Lung (tissue), 12 donors: ENCODE data around the gene FGFR1OP2. TPM values are rescaled to one million over a fixed set of nuclear protein-coding genes. Genes with fewer than 3 reads are reported as not detected.

Experiments
- ATAC-seq: fragments of 200-7000 bp; cut with Tn5 transposase; one replicate; pipeline ENCODE4 v1.9.1; 2020; ENCODE audit warnings: moderate number of reproducible peaks; ENCODE audit not compliant: insufficient read depth, low FRiP score
- DNase-seq, 3 donors: peaks; one replicate each; pipeline ENCODE4 v3.0.0-alpha.2; 2013 to 2017
- H3K27ac ChIP-seq, 2 donors: one replicate each; pipeline ENCODE4 v1.5.1; 2013; ENCODE audit warnings: mild to moderate bottlenecking in 2 of 2, moderate library complexity in 2 of 2, control low read depth in 1 of 2, inconsistent platforms in 1 of 2, low read depth in 1 of 2, low read length in 1 of 2
- H3K27me3 ChIP-seq, 3 donors: one replicate each; pipeline ENCODE4 v1.5.1; 2013; ENCODE audit warnings: low read length in 2 of 3; ENCODE audit not compliant: control insufficient read depth in 3 of 3, insufficient read depth in 3 of 3
- H3K36me3 ChIP-seq, 4 donors: one replicate each; pipeline ENCODE4 v1.5.1; 2013; ENCODE audit warnings: low read length in 4 of 4, mild to moderate bottlenecking in 1 of 4, moderate library complexity in 1 of 4; ENCODE audit not compliant: control insufficient read depth in 4 of 4, insufficient read depth in 4 of 4
- H3K4me1 ChIP-seq, 5 donors: one replicate each; pipeline ENCODE4 v1.5.1; 2013; ENCODE audit warnings: low read length in 5 of 5, mild to moderate bottlenecking in 2 of 5, moderate library complexity in 1 of 5; ENCODE audit not compliant: control insufficient read depth in 5 of 5, insufficient read depth in 5 of 5
- H3K4me3 ChIP-seq: one replicate; pipeline ENCODE4 v1.5.1; 2013; ENCODE audit warnings: mild to moderate bottlenecking, control low read depth, moderate library complexity
- H3K9ac ChIP-seq, 2 donors: one replicate each; pipeline ENCODE4 v1.5.1; 2013; ENCODE audit warnings: low read length in 2 of 2, control low read depth in 1 of 2; ENCODE audit not compliant: insufficient read depth in 1 of 2
- H3K9me3 ChIP-seq, 4 donors: one replicate each; pipeline ENCODE4 v1.5.1; 2013; ENCODE audit warnings: low read length in 3 of 4, mild to moderate bottlenecking in 1 of 4, moderate library complexity in 1 of 4; ENCODE audit not compliant: control insufficient read depth in 4 of 4, insufficient read depth in 3 of 4
- WGBS, 2 donors: extraction: QIAGEN DNeasy Blood & Tissue Kit; methylation state at CpG; one replicate each; pipeline ENCODE4 v1.1.7; 2013; 5-methylcytosine and 5-hydroxymethylcytosine counted together
- polyA plus RNA-seq, 2 donors: library from polyadenylated mRNA; stranded (reverse); fragments of 200-250 nt; gene quantifications; one replicate each; pipeline ENCODE4 v1.2.1, GENCODE V29; 2013
- total RNA-seq, 2 donors: library from RNA; depleted of rRNA in 1 of 2; stranded (reverse); fragments of >200 nt in 1 of 2; gene quantifications; one replicate each; pipeline ENCODE4 v1.2.1, GENCODE V29; 2014 to 2021
- TF ChIP-seq, protein P1 (sequence below): IDR thresholded peaks from 2 replicates; pipeline ENCODE4 v1.5.1; 2012; ENCODE audit warnings: mild to moderate bottlenecking; ENCODE audit errors: control extremely low read depth, extremely low read depth
- donor health status: control.
- donor health status: control.
- donor health status: Bipolar disorder and iron deficiency.
- donor health status: healthy.
- donor health status: DM: yes; HTN: yes; CAD: no.

Gene FGFR1OP2
- total and polyA plus RNA-seq, 4 donors, result 32.8 to 110 (median 39.2) TPM

DNA sequence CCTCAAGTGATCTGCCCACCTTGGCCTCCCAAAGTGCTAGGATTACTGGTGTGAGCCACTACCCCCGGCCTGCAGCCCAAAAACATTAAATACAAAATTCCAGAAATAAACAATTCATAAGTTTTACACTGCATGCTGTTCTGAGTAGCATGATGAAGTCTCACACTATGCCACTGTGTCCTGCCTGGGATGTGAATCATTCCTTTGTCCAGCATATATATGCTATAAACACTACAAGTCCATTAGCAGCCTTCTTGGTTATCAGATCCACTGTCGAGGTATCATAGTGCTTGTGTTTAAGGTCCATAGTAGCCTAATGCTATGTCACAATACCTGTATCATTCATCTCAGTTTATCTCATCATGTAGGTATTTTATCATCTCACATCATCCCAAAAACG, 16.4 kb upstream of the FGFR1OP2 start:
- Histone ChIP-seq H3K4me3 (no peak overlapping the region), H3K4me1 (no peaks in the 10 kb centered on the region), H3K9ac (no peak overlapping the region), H3K9me3 (no peaks in the 10 kb centered on the region), H3K27me3 (no peaks in the 10 kb centered on the region), H3K36me3 (peaks cover 12 to 33% (median 17%) of the 10 kb centered on the region in 4 donors), H3K27ac (no peak overlapping the region)
- DNase-seq (no peak), ATAC-seq (no peak)
- WGBS, 2 donors, result 95 to 96% methylated on average over 3 of the region's 3 CpGs
- TF ChIP-seq, protein P1, sequence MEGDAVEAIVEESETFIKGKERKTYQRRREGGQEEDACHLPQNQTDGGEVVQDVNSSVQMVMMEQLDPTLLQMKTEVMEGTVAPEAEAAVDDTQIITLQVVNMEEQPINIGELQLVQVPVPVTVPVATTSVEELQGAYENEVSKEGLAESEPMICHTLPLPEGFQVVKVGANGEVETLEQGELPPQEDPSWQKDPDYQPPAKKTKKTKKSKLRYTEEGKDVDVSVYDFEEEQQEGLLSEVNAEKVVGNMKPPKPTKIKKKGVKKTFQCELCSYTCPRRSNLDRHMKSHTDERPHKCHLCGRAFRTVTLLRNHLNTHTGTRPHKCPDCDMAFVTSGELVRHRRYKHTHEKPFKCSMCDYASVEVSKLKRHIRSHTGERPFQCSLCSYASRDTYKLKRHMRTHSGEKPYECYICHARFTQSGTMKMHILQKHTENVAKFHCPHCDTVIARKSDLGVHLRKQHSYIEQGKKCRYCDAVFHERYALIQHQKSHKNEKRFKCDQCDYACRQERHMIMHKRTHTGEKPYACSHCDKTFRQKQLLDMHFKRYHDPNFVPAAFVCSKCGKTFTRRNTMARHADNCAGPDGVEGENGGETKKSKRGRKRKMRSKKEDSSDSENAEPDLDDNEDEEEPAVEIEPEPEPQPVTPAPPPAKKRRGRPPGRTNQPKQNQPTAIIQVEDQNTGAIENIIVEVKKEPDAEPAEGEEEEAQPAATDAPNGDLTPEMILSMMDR, result no peak

DNA sequence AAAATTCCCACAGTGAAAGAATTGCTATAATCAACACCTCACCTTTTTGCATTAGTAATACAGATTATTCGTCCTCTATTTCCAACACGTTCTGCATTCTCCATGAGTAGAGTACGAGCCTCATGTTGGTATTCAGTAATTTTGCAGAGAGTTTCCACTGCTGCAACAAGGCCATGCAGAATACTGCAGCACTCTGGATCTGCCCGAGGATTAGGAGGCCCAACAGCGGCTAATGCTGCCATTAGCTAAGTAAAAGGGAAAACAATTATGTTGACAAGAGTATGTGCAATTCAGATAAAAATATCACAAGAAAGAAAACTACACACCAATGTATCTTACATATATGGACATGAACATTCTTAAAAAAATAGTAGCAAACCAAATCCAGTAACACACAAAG, 9.6 kb upstream of the FGFR1OP2 start:
- H3K27ac ChIP-seq, result no peak overlapping the region
- WGBS, 2 donors, result 97% methylated on average over 5 of the region's 5 CpGs
- DNase-seq, result no peak
- no peaks in the 10 kb centered on the region for H3K9me3 ChIP-seq
- no peak overlapping the region for H3K4me3 ChIP-seq
- no peaks in the 10 kb centered on the region for H3K4me1 ChIP-seq
- ATAC-seq, result no peak
- no peaks in the 10 kb centered on the region for H3K27me3 ChIP-seq
- TF ChIP-seq, protein P1, result no peak
- H3K36me3 ChIP-seq, result peaks cover 7 to 27% (median 20%) of the 10 kb centered on the region in 4 donors
- H3K9ac ChIP-seq, result no peak overlapping the region

DNA sequence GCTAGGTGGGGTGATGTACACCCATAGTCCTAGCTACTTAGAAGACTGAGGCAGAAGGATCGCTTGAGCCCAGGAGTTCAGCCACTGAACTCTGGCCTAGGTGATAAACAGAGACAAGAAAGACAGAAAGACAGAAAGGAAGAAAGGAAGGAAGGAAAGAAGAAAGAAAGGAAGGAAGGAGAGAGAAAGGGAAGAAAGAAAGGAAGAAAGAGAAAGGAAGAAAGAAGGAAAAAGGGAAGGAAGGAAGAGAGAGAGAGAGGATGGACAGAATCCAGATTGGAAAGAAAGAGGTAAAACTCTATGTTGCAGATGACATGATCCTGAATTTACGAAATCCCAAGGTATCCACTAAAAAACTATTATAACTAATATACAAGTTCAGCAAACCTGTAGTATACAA, 8.7 kb upstream of the FGFR1OP2 start:
- Histone ChIP-seq H3K27me3 (no peaks in the 10 kb centered on the region), H3K4me3 (no peak overlapping the region), H3K36me3 (peaks cover 7 to 22% (median 20%) of the 10 kb centered on the region in 4 donors), H3K9me3 (no peaks in the 10 kb centered on the region), H3K27ac (no peak overlapping the region), H3K4me1 (peaks cover 0 to 1% (median 0%) of the 10 kb centered on the region in 5 donors), H3K9ac (no peak overlapping the region)
- TF ChIP-seq, protein P1, result no peak
- 97 to 98% methylated on average over 2 of the region's 2 CpGs for WGBS, 2 donors
- no peak for ATAC-seq
- DNase-seq, result no peak
